GM18907 (cell line): ENCODE measurements around the gene NID2.
A peak's percentile ranks its signal among the peaks of the same experiment; 100 is the strongest.

Experiments
- ATAC-seq: cut with Tn5 transposase; IDR thresholded peaks from one replicate; pipeline ENCODE4 v1.9.1; 2021; ENCODE audit warnings: mild to moderate bottlenecking, moderate library complexity; ENCODE audit not compliant: unreplicated experiment

The NID2 gene

DNA sequence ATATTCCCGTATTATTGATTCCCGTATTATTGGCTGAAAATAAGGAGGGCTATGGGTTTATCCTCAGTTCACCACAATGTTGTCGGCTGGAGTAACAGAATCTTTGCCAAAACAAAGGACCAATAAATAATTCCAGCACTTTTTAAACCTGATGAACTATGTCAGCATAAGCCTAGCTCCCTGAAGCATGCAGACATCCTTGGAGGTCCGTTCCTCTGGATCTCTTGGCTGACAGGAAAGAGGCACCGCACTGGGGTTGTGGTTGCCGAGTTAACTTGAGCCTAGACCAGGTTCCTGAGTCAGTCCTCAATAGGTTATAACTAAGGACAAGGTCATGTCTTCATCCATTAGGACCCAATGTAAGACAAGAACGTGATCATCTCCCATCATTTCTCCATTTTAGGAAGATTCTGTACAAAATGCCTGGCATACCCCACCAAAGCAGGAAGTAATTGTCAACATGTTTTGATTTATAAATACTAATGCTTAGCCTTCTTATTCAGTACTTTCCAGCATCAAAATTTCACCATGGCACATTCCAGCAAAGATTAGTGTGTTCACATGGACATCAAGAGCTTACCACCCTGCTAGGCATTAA is 36.6 kb downstream of the NID2 start:
- ATAC-seq: no peak

DNA sequence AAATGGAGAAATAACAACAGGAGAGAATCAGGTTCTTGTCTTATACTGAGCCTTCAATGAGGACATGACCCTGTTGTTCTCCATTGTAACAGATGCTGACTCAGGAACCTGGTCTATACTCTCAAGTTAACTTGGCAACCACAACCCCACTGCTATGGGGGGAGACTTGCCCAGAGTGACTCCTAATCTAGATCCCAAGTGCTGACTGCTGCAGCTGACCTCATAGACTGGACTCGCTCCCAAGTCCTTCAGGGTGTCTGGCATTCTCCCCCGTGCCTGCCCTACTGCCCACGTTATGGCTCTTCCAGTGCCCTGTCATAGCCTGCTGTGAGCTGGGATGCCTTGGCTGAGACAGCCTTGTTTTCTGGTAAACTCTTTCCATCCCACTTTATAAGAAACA is 37.1 kb downstream of the NID2 start:
- no peak for ATAC-seq

DNA sequence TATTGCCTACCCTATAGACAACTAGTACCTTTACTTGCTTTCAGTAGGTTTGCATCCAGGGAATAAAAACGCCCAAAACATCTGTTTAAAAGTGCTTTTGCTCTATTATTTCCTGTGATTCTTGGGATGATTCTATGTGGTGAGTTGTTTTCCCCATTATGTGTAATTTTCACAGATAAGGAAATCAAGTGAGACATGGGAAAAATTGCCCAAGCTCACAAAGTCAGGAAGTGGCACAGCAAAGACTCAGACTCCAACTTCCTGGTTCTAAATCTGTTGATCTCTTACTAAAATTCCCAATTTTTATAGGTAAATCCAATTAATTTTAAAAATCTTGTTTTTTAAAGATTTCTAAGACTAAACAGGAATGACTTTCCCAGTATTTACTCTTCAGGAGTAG is 39.0 kb downstream of the NID2 start:
- ATAC-seq: no peak

DNA sequence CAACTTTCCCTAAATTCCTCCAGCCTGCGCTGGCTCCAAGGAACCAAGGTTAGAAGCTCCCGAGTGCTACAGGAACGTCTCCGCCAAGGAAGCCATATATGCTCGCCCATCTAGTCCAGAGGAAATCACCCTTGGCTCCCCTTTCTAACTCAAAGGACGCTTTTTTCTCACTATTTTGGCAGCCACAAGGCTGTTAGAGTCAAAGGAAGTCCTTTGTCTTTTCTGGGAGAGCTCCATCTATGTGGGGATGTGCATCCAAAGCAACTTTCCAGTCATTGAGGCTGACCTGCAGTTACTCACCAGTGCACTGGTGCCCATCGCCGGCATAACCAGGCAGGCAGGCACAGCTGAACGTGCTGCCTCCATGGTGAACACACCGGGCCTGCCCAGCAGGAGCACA is 42.0 kb downstream of the NID2 start:
- ATAC-seq: no peak

DNA sequence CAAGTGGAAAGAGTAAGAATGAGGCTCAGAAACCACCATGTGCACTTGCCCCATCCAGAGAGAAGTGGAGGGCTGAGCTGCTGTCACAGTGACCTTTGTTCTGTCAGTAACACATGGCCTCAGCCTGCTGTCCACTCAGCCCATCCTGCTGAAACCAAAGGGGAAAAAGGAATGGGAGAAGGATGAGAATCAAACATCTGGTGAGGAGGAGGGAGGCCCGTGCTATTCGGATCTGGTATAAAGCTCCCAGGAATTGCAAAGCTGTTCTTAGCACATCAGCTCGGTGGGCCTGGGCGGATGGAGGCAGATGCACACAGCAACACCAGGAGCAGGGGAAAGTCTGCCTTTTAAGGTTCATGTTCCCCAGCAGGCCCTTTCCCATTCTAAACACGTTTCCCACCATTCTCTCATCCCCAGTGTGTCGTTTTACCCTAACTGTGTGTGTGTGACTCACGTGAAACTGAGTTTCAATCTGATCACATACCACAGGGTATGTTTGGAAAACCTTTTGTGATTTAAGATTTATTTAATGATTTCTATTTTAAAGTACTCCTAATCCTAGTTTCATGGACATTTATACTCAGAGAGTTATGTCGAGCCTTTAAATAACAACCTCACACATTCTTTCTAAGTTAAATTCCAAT is 42.7 kb downstream of the NID2 start:
- no peak for ATAC-seq

DNA sequence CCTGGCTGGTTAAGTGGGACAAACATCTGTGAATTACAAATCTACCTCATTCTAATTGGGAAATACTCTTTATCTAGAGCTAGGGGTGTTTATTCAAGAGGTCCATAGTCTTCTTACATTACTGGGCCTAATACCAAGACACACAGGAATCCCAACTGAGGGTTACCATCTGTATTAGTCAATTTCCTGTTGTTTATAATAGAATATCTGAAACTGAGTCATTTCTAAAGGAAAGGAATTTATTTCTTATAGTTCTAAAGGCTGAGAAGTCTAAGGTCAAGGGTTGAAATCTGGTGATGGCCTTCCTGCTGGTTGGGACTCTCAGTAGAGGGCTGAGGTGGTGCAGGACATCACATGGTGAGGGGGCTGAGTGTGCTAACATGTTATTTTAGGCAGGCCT is 43.5 kb downstream of the NID2 start:
- no peak for ATAC-seq

DNA sequence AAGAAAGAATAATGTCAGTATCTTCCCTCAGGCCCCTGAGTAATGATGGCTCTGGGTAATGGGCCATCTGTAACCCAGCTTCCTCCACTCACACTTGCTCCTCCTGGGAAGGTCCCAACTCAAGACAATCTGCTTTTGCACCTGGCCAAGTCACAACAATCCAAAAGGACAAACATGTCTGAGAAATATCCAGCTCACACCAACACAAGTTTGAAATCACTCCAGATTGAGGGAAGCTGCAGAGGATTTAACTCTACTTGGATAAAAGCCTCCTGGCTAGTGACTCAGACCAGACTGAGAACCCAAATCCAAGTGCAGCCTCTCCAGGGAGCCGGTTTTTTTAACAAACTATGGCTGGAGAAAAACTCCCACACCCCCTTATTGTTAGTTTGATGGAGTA is 45.3 kb downstream of the NID2 start:
- no peak for ATAC-seq

DNA sequence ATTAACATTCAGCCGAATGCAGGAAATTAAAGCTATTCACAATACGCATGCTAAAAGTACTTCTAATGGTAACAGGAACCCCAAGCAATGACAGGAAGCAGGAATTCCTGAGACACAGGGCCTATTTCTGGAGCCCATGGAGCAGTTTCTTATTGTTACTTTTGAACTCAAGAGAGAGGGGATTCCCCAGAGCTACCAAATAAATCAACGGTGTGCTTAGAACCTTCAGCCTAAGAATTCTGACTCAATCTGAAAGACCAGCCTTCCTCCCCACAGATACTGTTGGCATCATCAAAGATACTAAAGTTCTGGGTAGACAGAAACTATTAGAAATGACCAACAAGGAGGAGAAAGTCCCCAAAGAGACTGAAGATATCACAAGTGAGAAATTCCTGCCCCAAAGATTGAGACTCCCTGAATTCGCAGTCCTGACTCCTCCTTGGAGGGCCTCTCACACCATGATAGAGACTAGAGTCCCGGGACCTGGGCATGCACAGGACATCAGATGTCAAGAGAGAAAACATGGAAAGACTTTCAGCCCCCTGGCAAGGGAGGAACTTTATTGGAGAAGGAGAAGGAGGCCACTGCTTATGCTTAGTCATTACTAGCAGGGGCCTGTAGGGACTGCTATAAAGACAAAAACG is 46.8 kb downstream of the NID2 start:
- ATAC-seq: peak; percentile 91

DNA sequence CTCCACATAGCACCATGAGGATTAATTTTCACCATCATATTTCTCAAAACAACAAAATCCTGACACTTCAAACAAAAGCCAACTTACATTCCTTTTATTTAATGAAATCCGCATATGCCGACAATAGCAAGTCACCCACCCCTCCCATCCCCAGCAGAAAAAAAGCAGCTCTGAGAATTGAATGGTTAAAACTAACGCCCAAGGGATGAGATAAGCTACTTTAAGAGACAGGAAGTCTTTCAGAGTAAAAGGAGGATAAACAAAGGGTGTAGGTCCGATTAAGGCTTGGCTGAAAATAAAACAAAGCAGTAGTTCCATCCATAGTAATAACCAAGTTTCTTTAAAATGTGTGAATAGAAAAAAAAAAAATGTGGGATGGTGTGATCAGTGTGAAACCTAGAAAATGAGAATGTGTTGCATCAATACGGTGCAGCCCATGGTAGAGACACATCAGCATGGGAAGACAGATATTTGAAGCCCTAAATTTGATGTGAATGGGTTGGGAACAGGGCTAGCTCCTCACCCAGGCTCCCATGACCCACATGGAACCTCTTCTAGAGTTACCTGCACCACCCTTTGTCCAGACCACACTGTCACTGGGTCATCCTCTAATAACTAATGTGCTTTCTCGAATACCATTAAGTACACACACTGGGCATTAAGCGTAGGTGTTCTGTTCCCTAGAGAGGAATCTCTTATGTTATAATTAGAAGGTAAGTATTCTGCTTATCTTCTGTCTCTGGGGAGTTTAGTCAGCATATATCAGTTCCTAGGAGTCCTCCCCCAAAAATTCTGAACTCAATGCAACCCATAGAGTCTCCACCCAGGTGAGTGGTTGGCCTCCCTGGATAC is 47.8 kb downstream of the NID2 start:
- no peak for ATAC-seq

DNA sequence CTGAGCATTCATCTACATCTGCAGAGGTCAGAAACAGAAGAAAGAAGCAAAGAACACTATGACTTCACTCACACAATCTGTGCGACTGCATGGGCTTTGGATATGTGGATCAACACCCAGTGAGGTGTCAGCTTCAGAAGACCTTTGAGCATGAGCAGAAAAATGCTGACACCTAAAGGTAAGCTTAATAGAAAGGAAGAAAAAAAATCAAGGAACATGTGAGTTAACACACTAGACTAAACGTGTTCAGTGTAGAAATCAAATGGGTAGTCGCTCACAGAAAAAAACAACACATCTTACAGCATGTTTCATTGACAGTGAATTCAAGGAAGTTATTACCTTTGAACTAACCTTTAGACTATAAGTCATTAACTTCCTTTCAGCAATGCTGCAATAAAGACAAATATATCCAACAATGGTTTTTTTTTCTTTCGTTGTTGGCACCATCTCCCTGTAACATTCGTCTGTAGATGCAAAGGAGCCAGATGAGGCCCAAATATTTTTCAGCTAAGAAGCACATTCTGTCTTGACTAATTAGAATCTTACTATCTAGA is 48.6 kb downstream of the NID2 start:
- no peak for ATAC-seq

DNA sequence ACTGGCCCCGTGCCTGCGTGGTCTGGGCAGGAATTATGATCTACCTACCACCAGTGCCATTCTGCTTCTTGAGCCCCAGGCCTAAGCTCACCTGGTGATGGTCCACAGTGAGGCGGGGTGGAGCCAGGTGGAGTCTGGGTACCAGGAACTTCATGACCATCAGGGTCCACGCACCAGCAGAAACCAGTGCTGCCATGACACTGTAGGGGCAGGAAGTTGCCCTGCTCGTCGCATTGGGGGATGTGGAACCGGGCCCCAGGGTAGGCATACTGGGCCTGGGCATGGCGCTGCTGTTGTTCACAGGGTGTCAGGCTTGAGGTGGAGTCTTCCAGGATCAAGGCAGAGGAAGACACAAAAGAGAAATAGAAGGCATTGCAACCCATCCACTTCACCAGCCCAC is 49.9 kb downstream of the NID2 start:
- no peak for ATAC-seq

DNA sequence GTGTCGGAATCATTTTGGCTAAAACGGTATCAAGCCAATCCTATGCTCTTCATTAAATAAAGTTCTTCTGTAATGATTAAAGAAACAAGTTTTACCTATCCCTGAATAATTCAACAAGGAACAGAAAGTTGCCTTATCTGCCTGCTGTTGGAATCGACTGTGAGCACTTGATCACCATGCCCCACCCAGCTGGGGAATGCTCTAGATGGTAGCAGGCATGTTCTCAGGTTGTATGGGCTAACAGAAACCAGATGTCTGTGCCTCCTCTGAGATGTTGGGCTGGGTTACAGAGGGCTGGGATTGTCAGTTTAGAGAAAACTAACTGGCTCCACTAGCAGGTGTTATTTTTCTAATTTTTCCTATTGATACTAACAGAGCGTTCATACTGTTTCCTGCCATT is 50.6 kb downstream of the NID2 start:
- ATAC-seq: no peak

DNA sequence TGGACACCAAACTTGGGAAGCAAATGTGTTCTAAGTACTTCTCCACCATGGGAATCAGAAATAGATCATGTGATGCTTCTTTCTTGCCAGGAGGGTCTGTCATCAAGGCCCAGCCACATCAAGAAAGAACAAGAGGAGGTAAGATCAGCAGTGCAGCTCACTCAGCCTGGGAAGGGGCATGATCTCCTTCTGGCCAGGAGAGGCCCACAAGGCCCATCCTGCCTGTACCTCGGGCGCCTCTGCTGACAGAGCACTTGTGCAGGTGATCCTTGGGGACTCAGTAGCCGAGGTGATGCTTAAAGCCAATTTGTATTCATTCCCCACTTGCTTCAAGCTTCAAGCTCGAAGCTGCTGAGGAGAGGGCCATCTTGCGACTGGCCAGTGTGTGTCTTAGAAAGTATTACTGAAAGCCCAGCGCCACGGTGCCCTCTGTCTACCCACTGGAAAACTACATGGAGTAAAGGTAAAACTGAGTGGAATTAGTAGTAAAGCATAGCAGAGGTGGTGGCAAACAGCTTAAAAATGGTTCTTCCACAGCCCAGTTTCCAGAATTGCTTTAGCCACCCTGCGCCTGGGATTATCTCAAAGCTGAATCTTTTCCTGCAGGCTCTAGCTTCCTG is 53.3 kb downstream of the NID2 start:
- no peak for ATAC-seq

DNA sequence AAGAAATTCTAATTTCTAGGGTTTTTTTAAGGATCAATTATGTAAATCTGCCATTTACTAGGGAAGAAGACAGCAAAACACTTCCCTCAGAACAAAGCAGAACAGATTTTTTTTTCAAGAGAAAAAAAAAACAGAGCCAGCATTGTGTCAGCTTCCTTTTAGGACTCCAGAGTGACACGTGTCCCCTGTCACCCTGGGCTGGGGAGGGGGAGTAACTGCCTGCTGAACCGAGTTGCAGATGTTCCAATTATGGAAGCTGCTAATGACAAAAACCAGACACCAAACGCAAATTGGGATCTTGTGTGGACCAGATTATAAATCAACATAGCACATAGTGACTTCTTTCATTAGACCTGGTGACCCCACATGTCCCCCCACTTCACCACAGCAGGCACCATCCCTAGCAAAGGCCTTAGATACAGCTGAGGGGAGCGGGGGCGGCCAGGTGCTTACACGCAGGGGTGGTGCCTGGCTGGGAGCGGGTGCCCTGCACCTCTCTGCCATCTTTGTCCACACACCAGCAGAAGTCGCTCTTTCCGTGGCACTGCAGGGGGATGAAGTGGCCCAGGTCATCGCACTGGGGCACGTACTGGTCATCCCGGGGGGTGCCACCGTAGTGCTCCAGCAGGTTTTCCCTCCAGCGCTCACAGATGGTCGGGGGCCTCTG is 54.1 kb downstream of the NID2 start:
- ATAC-seq: no peak

DNA sequence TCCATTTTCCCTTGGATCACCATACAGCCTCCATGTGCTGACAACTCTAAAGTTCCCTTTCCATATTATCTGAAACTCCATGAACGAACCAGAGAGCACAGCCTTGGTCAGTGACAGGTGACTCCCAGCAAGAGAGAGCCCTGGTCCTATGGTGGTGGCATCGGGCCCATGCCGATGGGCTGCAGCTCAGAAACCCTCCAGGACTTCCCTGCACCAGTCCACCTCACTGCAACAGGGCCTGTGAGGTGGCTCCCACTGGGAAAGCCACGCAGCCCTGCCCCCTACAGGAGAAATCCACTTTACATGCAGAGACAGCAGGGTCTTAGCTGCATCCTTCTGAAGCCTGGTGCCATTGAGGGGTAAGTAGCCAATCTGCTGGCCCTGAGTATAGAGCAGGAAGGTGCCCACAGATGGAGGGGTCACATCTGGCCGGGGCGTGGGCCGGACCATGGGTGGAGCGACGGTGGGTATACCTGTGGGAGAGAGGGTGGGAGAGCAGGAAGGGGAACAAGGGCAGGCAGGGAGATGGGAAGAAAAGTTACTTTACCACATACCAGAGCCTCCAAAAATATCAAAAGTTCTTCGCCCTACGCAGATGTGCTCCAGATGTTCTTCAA is 54.8 kb downstream of the NID2 start:
- no peak for ATAC-seq

DNA sequence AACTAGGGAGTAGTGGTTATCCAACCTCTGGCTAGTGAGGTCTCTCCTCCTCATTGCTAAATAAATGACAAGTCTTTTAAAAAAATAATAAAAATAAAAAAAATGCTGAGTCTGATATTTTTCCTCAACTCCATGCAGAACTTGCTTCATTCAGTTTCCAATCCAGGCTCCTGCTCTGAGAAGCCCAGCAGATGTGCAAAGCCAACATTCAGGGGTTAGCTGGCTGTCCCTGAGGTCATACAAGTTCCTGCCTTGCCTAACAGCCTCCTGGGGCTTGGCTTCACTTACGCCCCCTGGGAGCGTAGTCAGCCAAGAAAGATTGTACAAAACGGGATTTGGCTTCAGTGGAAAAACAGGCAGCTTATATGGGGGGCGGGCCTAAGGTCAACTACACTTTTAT is 56.2 kb downstream of the NID2 start:
- no peak for ATAC-seq

DNA sequence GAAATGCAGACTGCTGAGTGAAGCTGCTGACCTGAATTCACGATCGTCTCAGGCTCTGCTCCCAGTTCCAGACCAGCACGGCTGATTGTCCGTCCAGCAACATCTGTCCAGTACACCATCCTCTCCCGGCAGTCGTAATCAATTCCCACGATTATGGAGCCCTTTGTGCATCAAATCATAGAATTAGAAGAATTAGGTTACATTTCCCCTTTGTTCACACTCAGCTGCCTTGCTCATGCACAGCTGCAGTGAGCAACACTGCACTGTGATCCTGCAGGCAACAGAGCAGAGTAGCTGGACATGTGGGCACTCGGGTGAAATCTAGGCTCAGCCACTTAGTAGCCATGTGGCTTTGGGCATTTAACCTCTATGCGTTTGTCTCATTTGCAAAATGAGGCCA is 57.3 kb downstream of the NID2 start:
- no peak for ATAC-seq

DNA sequence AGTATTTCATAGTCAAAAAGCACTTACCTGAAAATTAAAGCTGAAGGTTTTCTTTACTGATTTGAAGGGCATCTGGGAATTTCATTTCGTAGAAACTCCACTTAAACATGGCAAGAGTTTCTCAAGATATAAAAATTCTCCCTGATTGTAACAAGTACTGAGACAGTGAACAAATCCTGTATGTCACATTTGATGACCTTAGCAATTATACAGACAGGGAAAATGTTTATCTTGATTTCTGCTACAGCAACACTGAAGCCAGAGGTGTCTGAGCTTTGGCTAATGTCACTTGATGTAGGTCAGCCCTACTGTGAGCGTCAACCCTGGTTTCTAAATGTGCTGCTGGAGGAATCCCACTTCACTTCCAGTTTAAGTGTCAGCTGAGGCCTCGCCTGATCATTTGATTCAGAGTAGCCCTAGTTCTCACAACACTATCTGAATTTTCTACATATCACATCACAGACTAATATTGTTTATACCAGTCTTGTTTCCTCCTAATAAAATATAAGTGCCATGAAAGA is 58.6 kb downstream of the NID2 start:
- ATAC-seq: no peak

DNA sequence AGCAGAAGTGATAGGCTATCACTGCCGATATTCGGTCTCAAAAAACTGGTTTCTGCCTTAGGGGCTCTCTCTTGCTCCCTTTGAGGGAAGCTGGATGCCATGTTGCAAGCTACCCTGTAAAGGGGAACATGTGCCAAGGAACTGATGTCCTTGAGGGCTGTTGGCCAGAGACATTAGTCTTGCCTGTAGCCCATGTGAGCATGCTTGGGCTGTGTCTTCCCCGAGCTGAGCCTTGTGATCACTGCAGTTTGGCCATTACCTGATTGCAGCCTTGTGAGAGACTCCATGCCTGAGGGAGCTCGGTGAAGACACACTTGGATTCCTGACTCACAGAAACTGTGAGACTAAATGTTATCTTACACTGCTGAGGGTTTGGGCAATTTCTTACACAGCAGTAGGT is 60.7 kb downstream of the NID2 start:
- ATAC-seq: no peak

DNA sequence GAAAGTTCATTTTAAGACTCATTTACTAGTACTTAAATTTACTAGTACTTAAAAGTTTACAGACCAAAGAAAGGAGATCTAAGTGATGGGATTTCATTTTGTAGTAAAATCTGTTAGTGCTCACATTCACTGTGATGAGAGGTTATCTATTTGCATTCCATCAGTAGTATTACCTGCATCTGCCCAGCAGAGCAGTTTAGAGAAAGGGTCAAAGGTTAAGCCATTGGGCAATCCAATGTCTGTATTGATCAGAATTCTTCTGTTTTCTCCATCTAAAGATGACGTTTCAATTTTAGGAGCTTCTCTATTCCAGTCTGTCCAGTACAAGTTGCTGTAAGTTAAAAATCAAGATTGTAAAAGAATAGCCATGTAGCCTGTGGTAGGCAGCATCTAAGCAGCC is 61.2 kb downstream of the NID2 start:
- no peak for ATAC-seq
